22Rv1 (cell line): ENCODE data around the gene SRPK2.

Source experiments
- CTCF ChIP-seq: fragments of 450-650 bp; IDR thresholded peaks from 2 replicates; pipeline ENCODE4 v1.5.1; 2017; ENCODE audit warnings: mild to moderate bottlenecking
- ZFX ChIP-seq: fragments of 450-650 bp; IDR thresholded peaks from 2 replicates; pipeline ENCODE4 v1.6.1; 2017; ENCODE audit warnings: antibody characterized with exemption, borderline replicate concordance

- no peak for TF ChIP-seq CTCF
- TF ChIP-seq ZFX = no peak
Observed at GRCh38 chr7:105178928-105179541, 209.7 kb downstream of the SRPK2 start.
